Cardiac muscle cell (in vitro differentiated cells and primary cell): ENCODE measurements around the gene AXDND1. TPM values are rescaled to one million over a fixed set of nuclear protein-coding genes. Genes with fewer than 3 reads are reported as not detected.
"Not testable (repeated sequence)": the region's sequence is repeated elsewhere in the genome, so short reads cannot be mapped to it uniquely, and the experiment has no call there.

Experiments used
- DNase-seq, 2 donors: peaks; one replicate each; pipeline versions ENCODE4 v3.0.0 to v3.0.0-alpha.2; 2010 to 2017; ENCODE audit warnings: low read depth in 1 of 2, low spot score in 1 of 2
- H3K27ac ChIP-seq: fragments of 200-600 bp; sonication (generic); 2 replicates; pipeline ENCODE4 v1.5.1; 2016
- H3K27me3 ChIP-seq: fragments of 200-600 bp; sonication (generic); 2 replicates; pipeline ENCODE4 v1.6.0; 2016; ENCODE audit warnings: control low read depth
- H3K36me3 ChIP-seq: fragments of 200-600 bp; sonication (generic); 2 replicates; pipeline ENCODE4 v1.5.1; 2016; ENCODE audit warnings: control low read depth
- H3K4me1 ChIP-seq: fragments of 200-600 bp; sonication (generic); 2 replicates; pipeline ENCODE4 v1.8.1; 2017; ENCODE audit warnings: low read depth, mild to moderate bottlenecking, mixed run types
- H3K4me3 ChIP-seq: fragments of 200-600 bp; sonication (generic); 2 replicates; pipeline ENCODE4 v1.5.1; 2016; ENCODE audit warnings: mild to moderate bottlenecking
- H3K9me3 ChIP-seq: fragments of 200-600 bp; sonication (generic); 2 replicates; pipeline ENCODE4 v1.5.1; 2017; ENCODE audit warnings: low read depth, mild to moderate bottlenecking, control low read depth
- CTCF ChIP-seq: IDR thresholded peaks from 2 replicates; pipeline ENCODE4 v1.5.1; 2012; ENCODE audit warnings: low read depth, mild to moderate bottlenecking, low read length
- polyA plus RNA-seq: library from polyadenylated mRNA; unstranded; fragments of >200 nt; fragmentation: Nextera tagmentation; extraction: Ambion mirVana; gene quantifications from 2 replicates; pipeline ENCODE4 v1.2.1, GENCODE V29; 2016
- total RNA-seq: library from RNA; depleted of rRNA; stranded (reverse); fragments of >200 nt; gene quantifications from 2 replicates; pipeline ENCODE4 v1.2.3, GENCODE V29; 2016

Gene AXDND1
- total and polyA plus RNA-seq, 2 experiments from 2014 or later: 0.54 to 0.70 TPM

- DNase-seq: peak in 1 of 2 donors; percentile 11
- TF ChIP-seq CTCF: no peak
- Histone ChIP-seq H3K36me3 (peaks cover 5% of the 10 kb centered on the region), H3K9me3 (no peaks in the 10 kb centered on the region), H3K4me3 (no peak overlapping the region), H3K4me1 (peaks cover 8% of the 10 kb centered on the region), H3K27me3 (no peaks in the 10 kb centered on the region), H3K27ac (no peak overlapping the region)
Observed at GRCh38 chr1:179351281-179351680, 14.5 kb upstream of the AXDND1 start.

- Histone ChIP-seq H3K27me3 (no peaks in the 10 kb centered on the region), H3K36me3 (peaks cover 5% of the 10 kb centered on the region), H3K4me3 (no peak overlapping the region), H3K4me1 (peaks cover 8% of the 10 kb centered on the region), H3K9me3 (no peaks in the 10 kb centered on the region), H3K27ac (no peak overlapping the region)
- TF ChIP-seq CTCF: no peak
- no peak for DNase-seq
Observed at GRCh38 chr1:179352236-179352635, 13.5 kb upstream of the AXDND1 start.

- H3K27ac ChIP-seq: peak overlapping the region; percentile 37
- TF ChIP-seq CTCF: no peak
Observed at GRCh38 chr1:179353546-179353945, 12.2 kb upstream of the AXDND1 start.

DNA sequence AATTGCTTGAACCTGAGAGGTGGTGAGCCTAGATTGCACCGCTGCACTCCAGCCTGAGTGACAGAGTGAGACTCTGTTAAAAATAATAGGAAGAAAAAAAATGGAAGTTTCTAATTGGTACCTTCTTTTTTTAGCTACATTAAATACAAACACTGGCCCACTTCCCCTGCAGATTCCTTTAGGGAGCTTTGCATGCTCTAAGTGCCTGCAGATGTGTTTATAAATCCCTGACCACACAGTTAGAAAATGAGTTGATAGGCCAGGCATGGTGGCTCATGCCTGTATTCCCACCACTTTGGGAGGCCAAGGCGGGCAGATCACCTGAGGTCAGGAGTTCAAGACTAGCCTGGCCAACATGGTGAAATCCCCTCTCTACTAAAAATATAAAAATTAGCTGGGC, 4.1 kb upstream of the AXDND1 start:
- not testable (repeated sequence) for H3K4me3 ChIP-seq, H3K27me3 ChIP-seq, H3K36me3 ChIP-seq, H3K27ac ChIP-seq, DNase-seq, H3K9me3 ChIP-seq, H3K4me1 ChIP-seq

More at GRCh38 chr1:179353546-179353945, 12.2 kb upstream of the AXDND1 start:
- H3K9me3 ChIP-seq: no peaks in the 10 kb centered on the region
- peak; percentile 14 to 92 for DNase-seq
- H3K4me1 ChIP-seq: peaks cover 8% of the 10 kb centered on the region
- H3K4me3 ChIP-seq: no peak overlapping the region
- no peaks in the 10 kb centered on the region for H3K27me3 ChIP-seq
- peaks cover 5% of the 10 kb centered on the region for H3K36me3 ChIP-seq

GRCh38 chr1:179366093-179366800, 476 bp downstream of the AXDND1 start:
- peak; percentile 9 to 21 for DNase-seq
- no peak overlapping the region for H3K27ac ChIP-seq
- H3K4me3 ChIP-seq: peak overlapping the region; percentile 53

More at GRCh38 chr1:179366093-179366800, 476 bp downstream of the AXDND1 start:
- Histone ChIP-seq H3K36me3 (no peaks in the 10 kb centered on the region), H3K9me3 (no peaks in the 10 kb centered on the region), H3K27me3 (no peaks in the 10 kb centered on the region), H3K4me1 (no peaks in the 10 kb centered on the region)
- no peak for TF ChIP-seq CTCF
